Heart left ventricle (tissue), 13 donors: Measurements from ENCODE around the gene HLCS.
"Not testable (repeated sequence)": the region's sequence is repeated elsewhere in the genome, so short reads cannot be mapped to it uniquely, and the experiment has no call there.

ENCODE experiments used
- CTCF ChIP-seq, 12 donors: fragments of 200-600 bp; sonication (generic) in 4 of 12; IDR thresholded peaks; one replicate each; pipeline versions ENCODE4 v1.5.0 to v1.8.0; 2018 to 2022; ENCODE audit warnings: antibody characterized with exemption in 12 of 12, mild to moderate bottlenecking in 5 of 12
- POLR2A ChIP-seq, 2 donors: fragments of 450-650 bp; IDR thresholded peaks; one replicate each; pipeline ENCODE4 v1.6.1; 2017; ENCODE audit warnings: antibody characterized with exemption in 2 of 2, mild to moderate bottlenecking in 2 of 2, moderate library complexity in 2 of 2
- donor health status: ischemic (EF 13 %, LVEDD 7.1; RV severe dilation, severe dysfunction).
- donor health status: DM: no; HTN: yes; CAD: no.
- donor health status: DM: no; HTN: no; CAD: no.
- donor health status: ischemic (EF 25% LVEDD 6.9; RV normal size, moderate dysfunction).
- donor health status: ischemic (EF 25% LVEDD 5.7; RV mildly dilated, moderate dysfunction).
- donor health status: ischemic (EF 35%, LVEDD 5.7; RV mildly dilated, moderate dysfunction).
- donor health status: nonischemic (EF 11% LVEDD 7.7; RV severe dilation, severe dysfunction).
- donor health status: DM: yes; HTN: yes; CAD: no.
- donor health status: PGD.
- donor health status: ischemic (EF 29% LVEDD 5.4; RV normal size, mild dysfunction).
- donor health status: nonischemic (EF 23%, LVEDD 6.1; RV moderate dilation, normal function).

GRCh38 chr21:36989199-36989698 is 22.8 kb upstream of the HLCS start:
- TF ChIP-seq CTCF, POLR2A (IDR thresholded peaks at IDR 0.05): not testable (repeated sequence)
